ENCODE results near the gene FCER1G.

FCER1G gene

GRCh38 chr1:161190962-161191521, 24.1 kb upstream of the FCER1G start:
- Histone ChIP-seq H3K9me3 (ENCODE audit: low read depth, low read length) (no peaks in the 10 kb centered on the region), H3K9ac (ENCODE audit: insufficient read length) (no peak overlapping the region), H3K36me3 (ENCODE audit: insufficient read depth, low read length) (peaks cover 54% of the 10 kb centered on the region), H3K27ac (no peak overlapping the region), H3K4me3 (no peak overlapping the region)
- DNase-seq (ENCODE audit: low read depth, low spot score): no peak
- no peak for TF ChIP-seq FOXP2 (optimal IDR thresholded peaks at IDR 0.05; ENCODE audit: control extremely low read depth, extremely low read length, insufficient read depth)
- TF ChIP-seq POLR2AphosphoS5 (IDR thresholded peaks at IDR 0.05; ENCODE audit: borderline replicate concordance, low read depth, low read length): no peak
- no peak for TF ChIP-seq EZH2 (IDR thresholded peaks at IDR 0.05)

- DNase-seq (ENCODE audit: low read depth, low spot score): no peak
Measured at GRCh38 chr1:161191971-161192370, 23.1 kb upstream of the FCER1G start.

DNA sequence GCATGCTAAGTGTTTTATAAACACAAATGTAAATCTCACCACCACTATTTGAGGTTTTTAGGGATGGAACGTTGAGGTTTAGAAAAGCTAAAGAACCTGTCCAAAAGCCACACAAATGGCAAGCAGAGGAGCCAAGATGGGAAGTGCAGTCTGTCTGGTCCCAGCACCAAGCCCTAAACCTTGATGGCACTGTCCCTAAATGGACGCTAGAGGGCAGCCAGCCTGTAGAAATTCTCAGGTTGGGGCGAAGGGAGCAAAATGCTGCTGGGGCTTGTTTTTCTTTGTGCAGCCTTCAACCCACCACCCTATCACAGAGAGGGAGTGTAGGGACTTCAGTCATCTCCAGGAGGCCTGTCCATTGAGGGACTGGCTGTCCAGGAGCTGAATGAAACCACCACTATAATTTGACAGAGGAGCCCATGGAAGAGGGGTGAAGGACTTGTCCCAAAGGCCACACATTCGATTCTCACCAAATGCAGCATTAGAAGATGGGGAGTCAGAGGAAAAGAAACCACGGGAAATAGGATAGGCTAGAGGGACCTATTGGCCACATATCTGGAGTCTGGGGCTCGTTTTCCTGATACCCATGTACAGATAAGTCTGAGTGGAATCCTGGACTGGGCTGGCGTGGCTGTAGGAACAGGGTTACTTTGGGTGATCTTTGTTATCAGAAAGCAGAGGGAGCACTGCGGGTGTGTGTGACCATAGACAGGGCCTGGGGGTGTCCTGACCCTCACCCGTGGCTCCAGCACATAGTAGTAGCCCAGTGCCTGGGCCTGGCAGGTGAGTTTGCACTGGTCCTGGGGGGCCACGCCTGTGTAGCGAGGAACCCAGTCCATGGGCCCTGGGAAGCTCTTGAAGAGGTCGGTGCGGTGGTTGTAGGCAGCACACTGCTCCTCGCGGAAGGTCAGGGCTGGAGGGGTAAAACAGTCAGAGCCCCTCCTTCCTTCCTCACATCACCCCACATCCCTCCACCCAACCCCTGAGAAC, 22.3 kb upstream of the FCER1G start:
- no peak for DNase-seq (ENCODE audit: low read depth, low spot score)
- Histone ChIP-seq H3K9me3 (ENCODE audit: low read depth, low read length) (no peaks in the 10 kb centered on the region), H3K36me3 (ENCODE audit: insufficient read depth, low read length) (peaks cover 60% of the 10 kb centered on the region), H3K4me3 (no peak overlapping the region), H3K9ac (ENCODE audit: insufficient read length) (no peak overlapping the region), H3K27ac (no peak overlapping the region)
- no peak for TF ChIP-seq POLR2AphosphoS5 (IDR thresholded peaks at IDR 0.05; ENCODE audit: borderline replicate concordance, low read depth, low read length)
- TF ChIP-seq FOXP2 (optimal IDR thresholded peaks at IDR 0.05; ENCODE audit: control extremely low read depth, extremely low read length, insufficient read depth): no peak
- no peak for TF ChIP-seq EZH2 (IDR thresholded peaks at IDR 0.05)

More at GRCh38 chr1:161191971-161192370, 23.1 kb upstream of the FCER1G start:
- Histone ChIP-seq H3K9me3 (ENCODE audit: low read depth, low read length) (no peaks in the 10 kb centered on the region), H3K9ac (ENCODE audit: insufficient read length) (no peak overlapping the region), H3K27ac (no peak overlapping the region), H3K36me3 (ENCODE audit: insufficient read depth, low read length) (peaks cover 60% of the 10 kb centered on the region), H3K4me3 (no peak overlapping the region)
- TF ChIP-seq FOXP2 (optimal IDR thresholded peaks at IDR 0.05; ENCODE audit: control extremely low read depth, extremely low read length, insufficient read depth): no peak
- TF ChIP-seq EZH2 (IDR thresholded peaks at IDR 0.05): no peak
- TF ChIP-seq POLR2AphosphoS5 (IDR thresholded peaks at IDR 0.05; ENCODE audit: borderline replicate concordance, low read depth, low read length): no peak

DNA sequence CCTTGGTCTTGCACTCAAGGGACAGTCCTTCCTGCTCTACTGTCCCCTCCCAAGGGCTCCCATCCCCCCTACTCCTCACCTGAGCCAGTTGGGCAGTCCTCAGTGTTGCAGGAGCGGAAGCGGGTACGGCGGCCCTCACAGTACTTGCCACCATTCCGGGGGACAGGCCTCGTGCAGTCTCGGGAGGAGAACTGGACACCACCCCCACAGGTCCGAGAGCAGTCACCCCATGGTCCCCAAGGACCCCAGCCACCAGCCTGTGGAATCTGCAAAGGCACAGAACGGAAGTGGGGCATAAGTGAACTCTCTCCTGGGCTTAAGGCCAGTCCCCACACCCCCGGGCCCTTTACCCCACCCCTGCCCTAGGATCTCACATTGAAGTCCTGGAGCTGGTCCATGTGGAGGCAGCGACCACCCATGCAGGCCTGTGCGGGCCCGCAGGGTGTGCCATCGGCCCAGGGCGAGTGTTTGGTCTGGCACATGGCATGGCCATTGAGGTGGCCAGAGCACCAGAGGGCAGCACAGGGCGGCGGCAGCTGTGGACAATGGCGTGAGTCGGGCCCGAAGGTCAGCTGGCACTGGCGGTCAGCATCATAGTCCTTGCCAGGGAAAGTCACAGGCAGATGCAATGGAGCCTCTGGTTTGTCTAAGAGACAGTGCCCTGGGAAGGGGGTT, 21.4 kb upstream of the FCER1G start:
- no peak overlapping the region for H3K27ac ChIP-seq
- no peak for DNase-seq (ENCODE audit: low read depth, low spot score)
- H3K9me3 ChIP-seq (ENCODE audit: low read depth, low read length): no peaks in the 10 kb centered on the region
- H3K36me3 ChIP-seq (ENCODE audit: insufficient read depth, low read length): peaks cover 60% of the 10 kb centered on the region
- H3K4me3 ChIP-seq: no peak overlapping the region
- TF ChIP-seq POLR2AphosphoS5 (IDR thresholded peaks at IDR 0.05; ENCODE audit: borderline replicate concordance, low read depth, low read length): no peak
- no peak for TF ChIP-seq FOXP2 (optimal IDR thresholded peaks at IDR 0.05; ENCODE audit: control extremely low read depth, extremely low read length, insufficient read depth)
- no peak for TF ChIP-seq EZH2 (IDR thresholded peaks at IDR 0.05)
- no peak overlapping the region for H3K9ac ChIP-seq (ENCODE audit: insufficient read length)

DNA sequence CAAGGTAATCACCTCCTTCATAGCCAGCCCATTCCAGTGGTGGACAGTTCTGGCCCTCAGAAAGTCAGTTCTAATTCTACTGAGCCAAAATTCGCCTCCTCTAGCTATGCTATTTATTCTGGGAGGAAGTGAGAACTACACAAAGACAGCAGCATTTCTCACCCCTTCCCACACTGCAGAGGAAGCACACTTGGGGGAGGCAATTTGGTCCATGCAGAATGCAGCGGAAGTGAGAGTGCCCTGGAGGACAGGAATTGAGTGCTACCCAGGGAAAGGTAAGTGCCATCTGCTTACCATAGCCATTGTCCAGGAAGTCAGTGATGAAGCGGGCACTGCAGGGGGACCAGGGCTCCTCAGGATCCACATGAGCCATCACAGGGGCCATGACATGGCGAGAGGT, 19.9 kb upstream of the FCER1G start:
- TF ChIP-seq FOXP2 (optimal IDR thresholded peaks at IDR 0.05; ENCODE audit: control extremely low read depth, extremely low read length, insufficient read depth) (no peak), POLR2AphosphoS5 (IDR thresholded peaks at IDR 0.05; ENCODE audit: borderline replicate concordance, low read depth, low read length) (no peak), EZH2 (IDR thresholded peaks at IDR 0.05) (no peak)
- H3K9me3 ChIP-seq (ENCODE audit: low read depth, low read length): no peaks in the 10 kb centered on the region
- H3K36me3 ChIP-seq (ENCODE audit: insufficient read depth, low read length): peaks cover 60% of the 10 kb centered on the region
- no peak overlapping the region for H3K4me3 ChIP-seq
- no peak overlapping the region for H3K9ac ChIP-seq (ENCODE audit: insufficient read length)
- H3K27ac ChIP-seq: no peak overlapping the region
- DNase-seq (ENCODE audit: low read depth, low spot score): no peak

GRCh38 chr1:161196111-161196510, 19.0 kb upstream of the FCER1G start:
- no peaks in the 10 kb centered on the region for H3K9me3 ChIP-seq (ENCODE audit: low read depth, low read length)
- peaks cover 54% of the 10 kb centered on the region for H3K36me3 ChIP-seq (ENCODE audit: insufficient read depth, low read length)
- H3K4me3 ChIP-seq: peak overlapping the region; percentile 83
- H3K9ac ChIP-seq (ENCODE audit: insufficient read length): peak overlapping the region; percentile 5
- no peak for TF ChIP-seq FOXP2 (optimal IDR thresholded peaks at IDR 0.05; ENCODE audit: control extremely low read depth, extremely low read length, insufficient read depth)
- no peak for DNase-seq (ENCODE audit: low read depth, low spot score)
- H3K27ac ChIP-seq: no peak overlapping the region

DNA sequence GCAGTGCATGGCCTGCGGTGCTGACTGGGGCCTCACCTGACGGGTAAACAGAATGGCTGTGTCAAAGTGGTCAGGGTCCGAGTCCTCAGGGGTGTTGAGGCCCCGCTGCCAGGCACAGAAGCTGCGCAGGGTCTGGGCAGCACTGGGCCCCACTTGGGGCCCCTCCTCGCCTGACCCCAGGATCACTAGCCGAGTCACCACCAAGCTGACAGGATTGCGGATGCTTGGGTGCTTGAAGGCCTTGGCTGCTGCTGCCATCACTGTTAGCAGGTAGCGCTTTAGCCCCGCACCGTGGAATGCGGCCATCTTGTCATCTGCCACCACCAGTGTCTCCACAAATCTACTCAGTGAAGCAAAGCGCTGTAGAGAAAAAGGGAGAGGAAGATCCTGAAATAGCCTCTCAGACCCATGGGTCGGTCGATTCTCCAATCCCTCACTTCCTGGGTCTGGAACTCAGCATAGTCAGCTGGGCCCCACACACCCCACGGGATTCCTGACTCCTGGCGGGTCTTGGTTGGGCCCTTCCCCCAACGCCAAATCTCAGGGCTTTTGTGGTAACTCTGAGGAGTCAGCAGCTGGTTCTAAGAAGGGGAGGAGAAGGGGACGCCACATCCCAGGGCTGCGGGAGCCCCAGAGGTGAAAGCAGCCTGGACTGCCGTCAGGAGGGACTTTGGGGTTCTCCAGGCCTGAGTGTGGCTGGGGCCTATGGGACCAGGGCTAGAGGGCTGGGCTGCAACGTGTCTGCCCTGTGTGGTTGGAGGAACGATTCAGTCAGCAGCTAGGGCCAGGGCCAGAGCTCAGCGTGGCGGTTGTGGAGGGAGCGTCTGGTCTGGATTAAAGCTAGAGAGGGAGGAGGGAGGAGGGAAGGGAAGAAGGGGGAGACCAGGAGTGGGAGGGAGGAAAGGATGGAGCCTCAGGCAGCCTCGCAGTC, 18.3 kb upstream of the FCER1G start:
- no peaks in the 10 kb centered on the region for H3K9me3 ChIP-seq (ENCODE audit: low read depth, low read length)
- DNase-seq (ENCODE audit: low read depth, low spot score): no peak
- peak overlapping the region; percentile 34 for H3K27ac ChIP-seq
- TF ChIP-seq POLR2AphosphoS5 (IDR thresholded peaks at IDR 0.05; ENCODE audit: borderline replicate concordance, low read depth, low read length) (peak; percentile 18; the same call in 1 of the 2 replicates), FOXP2 (optimal IDR thresholded peaks at IDR 0.05; ENCODE audit: control extremely low read depth, extremely low read length, insufficient read depth) (no peak)
- peak overlapping the region; percentile 83 for H3K4me3 ChIP-seq
- peaks cover 47% of the 10 kb centered on the region for H3K36me3 ChIP-seq (ENCODE audit: insufficient read depth, low read length)
- H3K9ac ChIP-seq (ENCODE audit: insufficient read length): peak overlapping the region; percentile 75
